ENCODE results near the gene FGD1. TPM values are rescaled to one million over a fixed set of nuclear protein-coding genes. Genes with fewer than 3 reads are reported as not detected.

The FGD1 gene
- total and polyA plus RNA-seq, 2 of the 8 experiments (the other 6 are each of a cell fraction or from before 2014, with no cell fraction given), result 6.8 to 34.9 TPM

GRCh38 chrX:54442790-54443189 lies 53.2 kb downstream of the FGD1 start:
- DNase-seq (ENCODE audit: low read depth in 1 of 2, low spot score in 2 of 2), result no peak
- Histone ChIP-seq H4K8ac (ENCODE audit: extremely low read depth, insufficient read depth, low read length) (no peak overlapping the region), H2BK120ac (replicated peaks; ENCODE audit: low read depth, low read length) (no peak overlapping the region), H3K23ac (ENCODE audit: insufficient read length) (no peak overlapping the region), H3K79me1 (ENCODE audit: low read depth, low read length) (no peaks in the 10 kb centered on the region), H3K4me1 (replicated peaks in 1 of 4; ENCODE audit: control insufficient read depth in 3 of 4, insufficient read depth in 4 of 4, low read length in 3 of 4) (peaks cover 0 to 3% (median 2%) of the 10 kb centered on the region in 4 experiments; a peak in 5 of 7 replicates), H3K14ac (ENCODE audit: insufficient read length) (no peak overlapping the region), H3K56ac (replicated peaks; ENCODE audit: insufficient read length, low read depth, low read length) (no peak overlapping the region), H2BK12ac (ENCODE audit: low read depth, low read length) (no peak overlapping the region), H3K79me2 (ENCODE audit: control insufficient read depth in 1 of 2, insufficient read depth in 2 of 2, low read length in 2 of 2) (peaks cover 10 to 27% of the 10 kb centered on the region in 2 experiments), H4K91ac (replicated peaks; ENCODE audit: insufficient read length, low read length) (no peak overlapping the region), H3K4me2 (ENCODE audit: insufficient read depth in 1 of 2, low read depth in 2 of 2, low read length in 2 of 2) (no peak overlapping the region), H3K9me3 (ENCODE audit: insufficient read depth in 2 of 2, low read depth in 1 of 2, low read length in 1 of 2) (no peaks in the 10 kb centered on the region), H2AFZ (ENCODE audit: low read length) (no peak overlapping the region), H3K4ac (replicated peaks; ENCODE audit: insufficient read length, low read depth, low read length) (no peak overlapping the region), H3K27me3 (replicated peaks in 1 of 4; ENCODE audit: control insufficient read depth in 3 of 4, extremely low read depth in 1 of 4, insufficient read depth in 3 of 4, low read length in 3 of 4) (no peaks in the 10 kb centered on the region), H4K5ac (ENCODE audit: insufficient read length, low read depth, low read length) (no peak overlapping the region), H3K4me3 (ENCODE audit: extremely low read depth in 1 of 4, insufficient read depth in 2 of 4, low read depth in 3 of 4, low read length in 4 of 4) (no peak overlapping the region), H3K23me2 (ENCODE audit: low read depth, low read length) (no peaks in the 10 kb centered on the region; the same call in 1 of the 2 replicates), H2BK15ac (ENCODE audit: low read length) (no peak overlapping the region), H3K9ac (replicated peaks in 1 of 4; ENCODE audit: extremely low read depth in 1 of 4, low read depth in 3 of 4, low read length in 3 of 4) (no peak overlapping the region), H3K18ac (ENCODE audit: extremely low read depth, low read length) (no peak overlapping the region), H2BK20ac (ENCODE audit: low read length) (no peak overlapping the region), H3K27ac (ENCODE audit: low read depth, low read length) (no peak overlapping the region), H2BK5ac (ENCODE audit: low read depth, low read length) (no peak overlapping the region), H3K36me3 (ENCODE audit: control insufficient read depth in 2 of 4, insufficient read depth in 4 of 4, low read length in 3 of 4) (peaks cover 2 to 17% (median 8%) of the 10 kb centered on the region in 4 experiments; a peak in 5 of 8 replicates), H4K20me1 (replicated peaks in 1 of 2; ENCODE audit: control insufficient read depth in 1 of 2, insufficient read depth in 2 of 2, low read length in 2 of 2) (peaks cover 0 to 2% of the 10 kb centered on the region in 2 experiments), H2AK5ac (ENCODE audit: low read depth, low read length) (no peak overlapping the region)
- TF ChIP-seq SP4 (IDR thresholded peaks at IDR 0.05; ENCODE audit: low read length), result no peak
- no peak for TF ChIP-seq POLR2A (IDR thresholded peaks at IDR 0.05; ENCODE audit: control extremely low read depth in 1 of 2, low read depth in 2 of 2, low read length in 2 of 2)
- no peak for TF ChIP-seq SP2 (IDR thresholded peaks at IDR 0.05; ENCODE audit: low read length)
- no peak for TF ChIP-seq CREB1 (IDR thresholded peaks at IDR 0.05)
- no peak for TF ChIP-seq SIX5 (IDR thresholded peaks at IDR 0.05; ENCODE audit: low read depth, low read length)
- no peak for TF ChIP-seq TAF1 (IDR thresholded peaks at IDR 0.05; ENCODE audit: low read depth, low read length)
- ChIA-PET POLR2A (ENCODE audit: partially characterized antibody) (interaction anchor here (0.6 to 1.2 kb wide), 2 partner anchors 398 to 516 kb away, joined by 3 read pairs; partner anchors contain the start of gene PHF8), CTCF (ENCODE audit: partially characterized antibody) (no interaction called here)
- FAIRE-seq, result no peak
